Measurements from ENCODE around the gene ABCB4.

Gene ABCB4

DNA sequence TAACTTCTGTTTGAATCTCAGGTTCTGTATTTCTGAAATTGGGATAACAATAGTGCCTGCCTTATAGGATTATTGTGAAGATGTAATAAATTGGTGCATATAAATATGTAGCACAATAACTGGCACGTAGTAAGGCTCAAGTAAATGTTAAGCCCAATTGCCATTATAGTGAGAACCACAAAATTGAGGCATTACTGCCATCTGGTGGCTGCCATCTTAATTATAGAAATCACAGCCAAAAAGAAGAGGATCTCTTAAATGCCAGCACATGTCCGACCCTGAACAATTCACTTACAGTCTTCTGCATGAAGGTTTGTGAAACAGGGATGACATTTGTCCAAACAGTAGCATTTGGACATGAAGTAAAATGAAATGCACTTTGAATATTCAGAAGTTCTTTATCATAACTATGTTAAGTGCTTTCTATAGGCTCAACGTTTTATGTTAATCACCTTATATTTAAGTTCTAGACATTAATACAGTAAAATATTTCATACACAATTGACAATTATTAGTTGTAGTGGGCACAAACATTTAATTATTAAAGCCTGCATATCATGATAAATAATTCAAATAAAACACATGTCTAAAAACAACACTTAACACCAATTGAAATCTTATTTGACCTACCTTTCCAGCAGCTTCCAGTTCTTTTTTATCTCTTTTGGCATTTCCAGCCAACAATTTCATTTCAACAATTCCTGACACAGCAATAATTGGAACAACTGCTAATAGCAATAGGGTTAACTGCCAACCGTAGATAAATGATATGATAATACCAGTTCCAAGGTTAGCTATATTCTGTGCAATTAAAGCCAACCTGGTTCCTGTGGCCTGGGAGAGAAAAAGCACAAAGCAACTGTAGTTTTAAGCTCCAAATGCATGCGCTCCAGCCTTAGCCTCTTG lies 58.5 kb downstream of the ABCB4 start:
- peak; percentile 65 for DNase-seq

DNA sequence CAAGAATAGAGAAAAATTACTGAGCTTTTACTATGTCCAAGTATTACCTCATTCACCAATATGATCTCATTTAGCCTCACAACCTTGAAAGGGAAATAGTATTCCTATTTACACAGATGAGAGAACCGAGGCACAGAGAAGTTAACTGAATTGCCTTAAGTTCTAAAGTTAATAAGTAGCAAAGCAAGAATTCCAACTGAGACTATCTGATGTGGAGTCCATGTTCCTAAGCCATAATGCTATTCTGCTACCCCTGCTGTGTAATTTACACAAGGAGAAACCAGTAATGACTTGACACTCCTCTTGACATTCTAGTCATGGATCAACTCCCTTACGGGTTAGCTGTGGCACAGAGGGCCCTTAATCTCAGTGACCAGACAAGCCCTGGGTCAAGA lies 60.7 kb downstream of the ABCB4 start:
- no peak for DNase-seq

- no peak for DNase-seq
Observed at GRCh38 chr7:87413951-87414793, 61.3 kb downstream of the ABCB4 start.

GRCh38 chr7:87413029-87413428 lies 62.5 kb downstream of the ABCB4 start:
- DNase-seq: no peak

DNA sequence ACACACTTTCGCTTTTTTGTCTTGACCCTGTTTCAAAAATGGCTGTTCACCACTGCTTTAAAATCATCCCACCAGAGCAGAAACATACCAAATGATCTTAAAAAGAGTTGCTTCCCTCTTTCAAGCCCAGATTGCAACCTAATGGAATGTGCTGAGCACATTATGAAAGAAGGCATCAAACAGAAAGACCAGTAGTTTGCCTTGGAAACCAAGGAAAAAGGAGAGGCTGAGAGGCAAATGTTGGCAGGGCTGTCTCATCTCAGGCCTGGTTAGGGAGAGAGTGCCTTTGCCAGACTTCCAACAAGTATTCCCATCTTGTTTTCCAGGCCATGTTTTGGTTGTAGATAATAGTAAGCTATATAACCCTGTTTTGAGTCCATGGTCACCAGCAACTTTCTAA lies 64.3 kb downstream of the ABCB4 start:
- DNase-seq: no peak

DNA sequence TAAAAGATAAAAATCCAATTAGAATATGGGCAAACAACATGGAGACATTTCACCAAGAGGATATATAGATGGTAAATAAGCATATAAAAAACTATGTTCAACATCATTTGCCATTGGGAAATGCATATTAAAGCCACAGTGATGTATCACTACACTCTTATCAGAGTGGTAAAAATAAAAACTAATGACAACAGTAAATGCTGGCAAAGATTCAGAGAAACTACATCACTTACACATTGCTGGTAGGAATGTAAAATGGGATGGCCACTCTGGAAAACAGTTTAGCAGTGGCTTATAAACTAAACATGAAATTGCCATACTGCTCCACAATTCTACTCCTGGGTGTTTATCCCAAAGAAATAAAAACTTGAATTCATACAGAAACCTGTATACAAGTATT lies 70.8 kb downstream of the ABCB4 start:
- DNase-seq: no peak

DNA sequence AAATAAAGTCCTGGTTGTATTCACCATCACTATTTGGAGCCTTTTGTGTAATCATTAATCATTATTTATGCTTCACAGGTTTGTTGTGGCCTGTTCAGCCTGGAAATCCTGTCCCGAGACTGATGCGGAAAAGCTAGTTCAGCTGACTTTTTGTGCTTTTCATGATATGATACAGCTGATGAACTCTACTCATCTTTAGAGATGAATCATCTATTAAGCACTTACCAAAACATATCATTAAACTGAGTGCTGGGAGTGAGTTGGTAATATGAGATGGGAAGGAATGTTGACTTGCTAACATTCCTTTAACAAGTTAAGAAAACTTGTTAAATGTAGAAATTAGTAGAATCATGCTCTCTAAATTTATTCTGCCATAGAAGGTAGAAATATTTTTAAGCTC lies 77.0 kb downstream of the ABCB4 start:
- no peak for DNase-seq

DNA sequence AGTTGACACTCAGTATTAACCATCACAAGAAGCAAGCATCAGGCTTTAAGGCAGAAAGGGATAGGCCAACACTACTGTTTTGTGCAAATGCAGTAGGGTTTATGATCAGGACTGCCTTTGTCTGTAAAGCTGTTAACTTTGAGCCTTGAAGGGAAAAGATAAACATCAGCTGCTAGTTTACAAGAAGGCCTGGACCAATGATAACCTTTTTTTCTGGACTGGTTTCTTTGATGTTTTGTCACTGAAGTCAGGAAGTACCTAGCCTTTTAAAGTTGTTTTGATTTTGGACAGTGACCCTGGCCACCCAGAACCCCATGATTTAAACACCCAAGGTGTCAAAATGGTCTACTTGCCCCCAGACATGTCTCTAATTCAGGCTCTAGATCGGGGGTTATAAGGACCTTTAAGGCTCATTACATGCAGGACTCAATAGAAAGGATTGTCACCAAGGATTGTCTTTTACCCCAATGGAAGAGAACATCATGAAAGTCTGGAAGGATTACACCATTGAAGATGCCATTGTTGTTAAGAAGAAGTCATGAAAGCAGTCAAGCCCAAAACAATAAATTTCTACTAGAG lies 79.9 kb downstream of the ABCB4 start:
- no peak for DNase-seq

DNA sequence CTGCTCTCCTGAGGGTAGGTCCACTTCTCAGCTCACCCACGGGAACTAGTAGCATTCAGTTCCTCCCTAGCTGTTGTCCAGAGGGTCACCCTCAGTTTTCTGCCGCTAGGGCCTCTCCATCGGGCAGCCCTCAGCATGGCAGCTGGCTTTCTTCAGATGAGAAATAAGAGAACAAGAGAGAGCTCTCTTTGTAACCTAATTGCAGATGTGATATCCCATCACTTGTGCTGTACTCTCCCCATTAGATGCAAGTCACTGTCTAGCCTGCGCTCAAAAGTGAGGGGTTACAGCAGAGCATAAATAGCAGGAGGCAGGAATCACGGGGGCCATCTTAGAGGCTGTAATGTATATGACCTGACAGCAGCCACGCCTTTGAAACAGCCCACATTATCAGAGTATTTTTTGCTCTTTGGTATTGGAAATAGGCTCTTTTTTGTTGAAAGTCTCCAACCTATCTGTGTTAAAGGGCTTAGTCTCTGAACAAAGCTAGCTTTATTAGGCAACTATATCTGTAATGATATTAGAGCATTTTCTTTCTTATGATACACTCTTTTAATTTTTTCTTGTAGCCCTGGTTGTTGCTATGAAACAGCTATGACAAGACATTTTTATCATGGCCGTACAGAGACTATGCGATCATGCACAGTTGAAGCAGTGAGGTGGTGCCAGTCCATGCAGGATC lies 84.3 kb downstream of the ABCB4 start:
- DNase-seq: no peak

- no peak for DNase-seq
Observed at GRCh38 chr7:87380905-87381304, 94.6 kb downstream of the ABCB4 start.

- no peak for DNase-seq
Observed at GRCh38 chr7:87375662-87376435, 99.6 kb downstream of the ABCB4 start.

DNA sequence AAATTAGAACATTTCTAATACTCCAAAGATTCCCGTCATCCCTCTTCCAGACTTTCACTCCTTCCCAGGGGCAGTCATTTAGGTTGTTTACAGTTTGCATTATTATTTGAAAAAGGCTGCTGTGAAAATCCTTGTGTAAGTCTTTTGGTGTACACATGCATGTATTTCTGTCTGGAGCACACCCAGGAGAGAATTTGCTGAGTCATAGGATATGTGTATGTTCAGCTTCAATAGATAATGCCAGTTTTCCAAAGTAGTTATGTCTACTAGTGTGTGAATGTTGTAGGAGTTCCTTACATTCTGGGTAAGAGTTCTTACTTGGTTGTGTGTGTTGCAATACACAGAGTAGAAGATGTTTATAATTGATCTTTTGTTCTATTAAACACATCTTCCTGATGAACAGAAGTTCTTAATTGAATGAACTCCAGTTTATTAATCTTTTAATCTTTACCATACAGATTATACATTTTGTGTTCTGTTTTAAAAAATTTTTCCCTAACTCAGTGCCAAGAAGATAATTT lies 104.8 kb downstream of the ABCB4 start:
- DNase-seq: no peak

DNA sequence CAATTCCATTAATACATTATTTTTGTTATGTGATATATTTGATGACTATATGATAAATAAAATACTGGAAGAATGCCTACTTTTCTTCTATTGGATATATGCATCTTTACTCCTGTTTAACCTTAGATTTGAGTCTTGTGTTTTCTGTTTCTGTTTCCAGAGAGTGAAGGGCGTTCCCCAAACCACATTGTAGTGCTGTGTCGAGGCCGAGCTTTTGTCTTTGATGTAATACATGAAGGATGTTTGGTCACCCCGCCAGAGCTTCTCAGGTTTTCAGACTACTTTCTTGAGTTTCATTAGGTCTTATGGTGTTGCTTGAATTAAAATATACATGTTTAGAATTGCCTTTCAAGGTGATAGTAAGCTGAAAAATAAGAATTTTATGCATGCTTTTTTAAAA lies 106.3 kb downstream of the ABCB4 start:
- DNase-seq: peak; percentile 19

DNA sequence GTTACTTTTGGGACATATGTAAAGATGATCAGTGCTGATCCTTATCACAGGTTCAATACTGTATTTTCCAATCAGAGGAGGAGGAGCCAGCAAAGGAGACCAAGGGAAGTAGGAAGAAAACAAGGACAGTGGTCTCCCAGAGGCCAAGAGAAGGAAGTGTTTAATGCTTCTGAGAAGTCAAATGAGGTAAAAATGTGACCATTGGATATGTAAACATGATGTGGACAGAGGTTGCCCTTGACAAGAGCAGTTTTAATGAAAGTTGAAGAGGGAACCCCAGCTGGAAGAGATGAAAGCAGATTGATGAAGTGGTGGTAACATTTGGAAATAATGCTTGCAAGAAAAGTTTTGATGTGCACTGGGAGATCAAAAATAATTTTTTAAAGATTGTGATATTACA lies 111.2 kb downstream of the ABCB4 start:
- no peak for DNase-seq

DNA sequence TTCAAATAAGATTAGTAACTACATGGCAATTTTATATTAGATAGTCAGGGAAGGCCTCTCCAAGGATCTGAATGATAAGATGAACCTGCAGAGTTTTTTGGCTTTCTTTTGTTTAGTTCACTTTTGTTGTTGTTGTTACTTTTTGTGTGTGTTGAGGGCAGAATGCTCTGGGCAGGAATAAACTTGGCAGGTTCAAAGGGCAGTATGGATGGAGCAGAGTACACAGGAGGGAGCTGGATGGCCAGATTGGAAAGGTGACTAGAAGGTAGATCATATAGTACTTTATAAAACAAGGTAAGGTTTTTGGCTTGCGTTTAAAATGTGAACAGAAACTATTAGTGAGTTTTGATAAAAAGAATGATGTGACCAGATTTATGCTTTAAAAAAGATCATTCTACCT lies 112.1 kb downstream of the ABCB4 start:
- DNase-seq: no peak

GRCh38 chr7:87361320-87361719 lies 114.2 kb downstream of the ABCB4 start:
- DNase-seq: no peak

GRCh38 chr7:87359366-87359765 lies 116.1 kb downstream of the ABCB4 start:
- no peak for DNase-seq

GRCh38 chr7:87356448-87356847 lies 119.0 kb downstream of the ABCB4 start:
- no peak for DNase-seq

DNA sequence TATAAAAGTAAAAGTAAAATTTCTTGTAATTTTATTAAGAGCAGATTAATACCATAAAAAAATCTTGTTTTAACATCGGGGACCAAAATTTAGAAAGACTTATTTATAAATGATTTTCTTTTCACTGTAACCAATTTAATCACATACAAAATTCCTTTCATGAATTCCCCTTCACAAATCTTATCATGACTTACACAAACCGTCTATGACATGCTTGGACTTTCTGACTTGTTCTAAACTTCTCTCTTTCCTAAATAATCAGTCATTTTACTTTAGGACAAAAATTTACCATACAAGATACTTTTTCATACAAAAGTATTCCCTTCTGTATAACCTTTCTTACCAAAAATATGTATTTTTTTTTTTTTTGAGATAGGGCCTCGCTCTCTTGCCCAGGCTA lies 120.7 kb downstream of the ABCB4 start:
- no peak for DNase-seq
